Thoracic aorta (tissue), 2 donors: Measurements from ENCODE around the gene PDE6D. TPM values are rescaled to one million over a fixed set of nuclear protein-coding genes. Genes with fewer than 3 reads are reported as not detected.

Experiments
- ATAC-seq: fragments of 150-250 bp; one replicate; pipeline ENCODE4 v1.8.0; 2017; ENCODE audit warnings: low read depth; ENCODE audit not compliant: insufficient number of reproducible peaks, low FRiP score
- DNase-seq: peaks from one replicate; pipeline ENCODE4 v3.0.0-alpha.2; 2020; ENCODE audit warnings: low spot score
- H3K27ac ChIP-seq, 2 donors: fragments of 200-600 bp; sonication (generic); 1 replicate in 1 of 2; 2 replicates in 1 of 2; pipeline ENCODE4 v1.5.1; 2016; ENCODE audit warnings: mild to moderate bottlenecking in 2 of 2, moderate library complexity in 2 of 2
- H3K27me3 ChIP-seq: fragments of 200-600 bp; sonication (generic); replicated peaks from 2 replicates; pipeline ENCODE4 v1.6.0; 2016; ENCODE audit warnings: mild to moderate bottlenecking; ENCODE audit not compliant: insufficient read depth
- H3K36me3 ChIP-seq: fragments of 200-600 bp; sonication (generic); one replicate; pipeline ENCODE4 v1.5.1; 2016
- H3K4me1 ChIP-seq, 2 donors: fragments of 200-600 bp; sonication (generic); 1 replicate in 1 of 2; 2 replicates in 1 of 2; pipeline versions ENCODE4 v1.5.1 to v1.6.0; 2016; ENCODE audit warnings: low read depth in 2 of 2, mild to moderate bottlenecking in 1 of 2; ENCODE audit not compliant: control insufficient read depth in 1 of 2
- H3K4me3 ChIP-seq: fragments of 200-600 bp; sonication (generic); 2 replicates; pipeline ENCODE4 v1.5.1; 2016; ENCODE audit warnings: mild to moderate bottlenecking
- H3K9me3 ChIP-seq: fragments of 200-600 bp; sonication (generic); 2 replicates; pipeline ENCODE4 v1.5.1; 2016
- CTCF ChIP-seq: fragments of 200-600 bp; sonication (generic); IDR thresholded peaks from one replicate; pipeline ENCODE4 v1.5.1; 2019; ENCODE audit warnings: antibody characterized with exemption
- total RNA-seq, 2 donors: library from RNA; depleted of rRNA; stranded (reverse); fragments of >200 nt; gene quantifications; one replicate each; pipeline versions ENCODE4 v1.1.0 to v1.2.3, GENCODE V29; 2016

Gene PDE6D
- total RNA-seq, 2 donors from 2014 or later, result 24.9 to 30.2 TPM

- Histone ChIP-seq H3K4me3 (no peak overlapping the region), H3K27me3 (no peaks in the 10 kb centered on the region), H3K4me1 (peaks cover 12 to 47% of the 10 kb centered on the region in 2 donors), H3K36me3 (peaks cover 3% of the 10 kb centered on the region), H3K27ac (peak overlapping the region in 1 of 2 donors; percentile 89), H3K9me3 (no peaks in the 10 kb centered on the region)
- no peak for TF ChIP-seq CTCF
- ATAC-seq (no peak), DNase-seq (no peak)
Measured at GRCh38 chr2:231717281-231718171, 63.6 kb downstream of the PDE6D start.

GRCh38 chr2:231716666-231717280, 64.3 kb downstream of the PDE6D start:
- peak; percentile 59 for ATAC-seq

DNA sequence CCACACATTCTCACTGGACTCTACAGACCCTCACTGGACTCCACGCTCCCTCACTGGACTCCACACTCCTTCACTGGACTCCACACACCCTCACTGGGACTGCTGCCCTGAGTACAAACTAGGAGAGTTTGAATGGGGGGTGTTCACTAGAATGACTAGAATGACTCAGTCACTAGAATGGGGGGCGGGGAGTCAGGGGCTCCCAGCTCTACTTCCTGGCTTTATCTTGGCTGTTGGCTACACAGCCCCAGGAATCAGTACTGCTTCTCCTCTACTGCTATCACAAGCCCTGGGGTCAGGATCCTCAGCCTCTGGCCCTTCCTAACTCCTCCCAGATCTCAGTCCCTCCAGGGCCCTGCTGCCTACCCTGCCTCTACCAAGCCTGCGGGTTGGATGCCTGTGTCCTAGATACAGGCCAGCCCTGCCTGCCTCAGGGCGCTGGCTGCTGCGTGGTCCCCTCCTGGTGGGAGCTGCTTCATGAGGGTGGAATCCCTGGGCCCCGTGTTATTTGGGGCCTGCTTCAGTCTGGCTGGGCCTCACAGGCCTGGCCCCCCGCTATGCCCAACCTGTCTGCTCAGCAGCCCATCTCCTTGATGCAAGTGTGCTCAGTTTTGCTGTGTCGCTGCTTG, 65.0 kb downstream of the PDE6D start:
- Histone ChIP-seq H3K27me3 (no peaks in the 10 kb centered on the region), H3K36me3 (peaks cover 9% of the 10 kb centered on the region), H3K27ac (peak overlapping the region; percentile 64 to 89), H3K4me1 (peaks cover 21 to 61% of the 10 kb centered on the region in 2 donors), H3K4me3 (no peak overlapping the region), H3K9me3 (no peaks in the 10 kb centered on the region)
- no peak for DNase-seq
- ATAC-seq, result no peak
- TF ChIP-seq CTCF, result no peak

More at GRCh38 chr2:231716666-231717280, 64.3 kb downstream of the PDE6D start:
- no peak for TF ChIP-seq CTCF
- peak overlapping the region; percentile 64 to 89 for H3K27ac ChIP-seq
- H3K27me3 ChIP-seq, result no peaks in the 10 kb centered on the region
- DNase-seq, result no peak
- no peaks in the 10 kb centered on the region for H3K9me3 ChIP-seq
- H3K4me3 ChIP-seq, result no peak overlapping the region
- H3K36me3 ChIP-seq, result peaks cover 9% of the 10 kb centered on the region
- H3K4me1 ChIP-seq, result peaks cover 16 to 54% of the 10 kb centered on the region in 2 donors

- Histone ChIP-seq H3K36me3 (peaks cover 9% of the 10 kb centered on the region), H3K4me1 (peaks cover 21 to 64% of the 10 kb centered on the region in 2 donors), H3K27me3 (no peaks in the 10 kb centered on the region), H3K9me3 (no peaks in the 10 kb centered on the region), H3K4me3 (no peak overlapping the region), H3K27ac (peak overlapping the region; percentile 64 to 89)
- ATAC-seq (no peak), DNase-seq (no peak)
- peak; percentile 40 for TF ChIP-seq CTCF
Measured at GRCh38 chr2:231715499-231715837, 65.6 kb downstream of the PDE6D start.
